H1 (cell line): Measurements from ENCODE around the gene BOLA2B.
"Not testable (repeated sequence)": the region's sequence is repeated elsewhere in the genome, so short reads cannot be mapped to it uniquely, and the experiment has no call there.

ENCODE experiments used
- ATF2 ChIP-seq: IDR thresholded peaks from 2 replicates; pipeline ENCODE4 v1.6.1; 2012; ENCODE audit warnings: low read length, inconsistent platforms
- FOSL1 ChIP-seq: IDR thresholded peaks from 2 replicates; pipeline ENCODE4 v1.6.1; 2011; ENCODE audit warnings: mild to moderate bottlenecking, low read depth, low read length, moderate library complexity; ENCODE audit not compliant: insufficient read depth
- GABPA ChIP-seq: IDR thresholded peaks from 2 replicates; pipeline ENCODE4 v1.6.1; 2011; ENCODE audit warnings: mild to moderate bottlenecking, low read length, moderate library complexity, borderline replicate concordance; ENCODE audit not compliant: insufficient read depth
- POLR2A ChIP-seq, 2 experiments: IDR thresholded peaks; 1 replicate in 1 of 2; 2 replicates in 1 of 2; pipeline ENCODE4 v1.6.1; 2011; ENCODE audit warnings: low read depth in 2 of 2, low read length in 2 of 2, mild to moderate bottlenecking in 2 of 2; ENCODE audit errors: control extremely low read depth in 1 of 2
- POLR2AphosphoS5 ChIP-seq: IDR thresholded peaks from 2 replicates; pipeline ENCODE4 v1.6.1; 2011; ENCODE audit warnings: low read depth, low read length

GRCh38 chr16:30199049-30199448 is 5.6 kb upstream of the BOLA2B start, which contains the start of gene SULT1A3:
- TF ChIP-seq FOSL1; POLR2AphosphoS5; ATF2; POLR2A (IDR thresholded peaks at IDR 0.05; ENCODE audit: control extremely low read depth in 1 of 2, low read depth in 2 of 2, low read length in 2 of 2); GABPA: not testable (repeated sequence)
